ENCODE measurements around the gene TOMM22.

DNA sequence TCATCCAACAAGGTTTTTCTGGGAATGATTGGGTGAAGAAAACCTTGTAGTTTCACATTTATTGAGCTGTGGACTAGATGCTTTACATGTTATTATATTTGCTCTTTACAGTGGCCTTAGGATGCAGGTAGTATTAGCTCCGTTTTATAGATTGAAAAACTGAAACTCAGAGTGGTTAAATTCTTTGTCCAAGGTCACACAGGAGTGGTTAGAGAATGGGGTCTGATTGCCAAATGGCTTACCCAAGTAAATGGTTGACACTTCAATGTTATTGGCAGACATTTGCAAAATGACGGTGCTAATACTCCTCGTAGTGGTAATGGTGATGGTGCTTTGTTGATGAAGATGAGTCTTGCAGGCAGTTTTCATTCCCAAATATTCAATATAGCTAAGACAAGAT is 26.2 kb downstream of the TOMM22 start:
- TF ChIP-seq EZH2 (IDR thresholded peaks at IDR 0.05) (no peak), POLR2AphosphoS5 (IDR thresholded peaks at IDR 0.05; ENCODE audit: borderline replicate concordance, low read depth, low read length) (no peak)

Data from SK-N-MC (cell line).